Brain microvascular endothelial cell (primary cell): ENCODE measurements around the gene SMPDL3B.
A peak's percentile ranks its signal among the peaks of the same experiment; 100 is the strongest.

ENCODE experiments used
- DNase-seq: peaks from one replicate; pipeline ENCODE4 v3.0.0-alpha.2; 2020
- H3K27ac ChIP-seq: fragments of 250-450 bp; sonication (Bioruptor Pico); 2 replicates; pipeline ENCODE4 v1.5.1; 2020; ENCODE audit warnings: mild to moderate bottlenecking, moderate library complexity
- H3K27me3 ChIP-seq: fragments of 250-450 bp; sonication (Bioruptor Pico); replicated peaks from 2 replicates; pipeline ENCODE4 v1.5.1; 2020; ENCODE audit warnings: mild to moderate bottlenecking
- H3K36me3 ChIP-seq: fragments of 250-450 bp; sonication (Bioruptor Pico); replicated peaks from 2 replicates; pipeline ENCODE4 v1.5.1; 2020; ENCODE audit warnings: mild to moderate bottlenecking
- H3K4me3 ChIP-seq: 2 replicates; pipeline ENCODE4 v1.5.1; 2011; ENCODE audit warnings: low read depth, mild to moderate bottlenecking, control low read depth, low read length, moderate library complexity
- CTCF ChIP-seq: IDR thresholded peaks from 2 replicates; pipeline ENCODE4 v1.5.1; 2011; ENCODE audit warnings: low read depth, mild to moderate bottlenecking, moderate library complexity, low read length, control low read depth, inconsistent platforms; ENCODE audit errors: missing control alignments
- in situ Hi-C: cut with HindIII; loops from 2 replicates; pipeline ENCODE4 v1.10.0; 2017; ENCODE audit warnings: low sequenced_read_pairs, low pct_ligation_motif_present

The SMPDL3B gene, protein sequence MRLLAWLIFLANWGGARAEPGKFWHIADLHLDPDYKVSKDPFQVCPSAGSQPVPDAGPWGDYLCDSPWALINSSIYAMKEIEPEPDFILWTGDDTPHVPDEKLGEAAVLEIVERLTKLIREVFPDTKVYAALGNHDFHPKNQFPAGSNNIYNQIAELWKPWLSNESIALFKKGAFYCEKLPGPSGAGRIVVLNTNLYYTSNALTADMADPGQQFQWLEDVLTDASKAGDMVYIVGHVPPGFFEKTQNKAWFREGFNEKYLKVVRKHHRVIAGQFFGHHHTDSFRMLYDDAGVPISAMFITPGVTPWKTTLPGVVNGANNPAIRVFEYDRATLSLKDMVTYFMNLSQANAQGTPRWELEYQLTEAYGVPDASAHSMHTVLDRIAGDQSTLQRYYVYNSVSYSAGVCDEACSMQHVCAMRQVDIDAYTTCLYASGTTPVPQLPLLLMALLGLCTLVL

DNA sequence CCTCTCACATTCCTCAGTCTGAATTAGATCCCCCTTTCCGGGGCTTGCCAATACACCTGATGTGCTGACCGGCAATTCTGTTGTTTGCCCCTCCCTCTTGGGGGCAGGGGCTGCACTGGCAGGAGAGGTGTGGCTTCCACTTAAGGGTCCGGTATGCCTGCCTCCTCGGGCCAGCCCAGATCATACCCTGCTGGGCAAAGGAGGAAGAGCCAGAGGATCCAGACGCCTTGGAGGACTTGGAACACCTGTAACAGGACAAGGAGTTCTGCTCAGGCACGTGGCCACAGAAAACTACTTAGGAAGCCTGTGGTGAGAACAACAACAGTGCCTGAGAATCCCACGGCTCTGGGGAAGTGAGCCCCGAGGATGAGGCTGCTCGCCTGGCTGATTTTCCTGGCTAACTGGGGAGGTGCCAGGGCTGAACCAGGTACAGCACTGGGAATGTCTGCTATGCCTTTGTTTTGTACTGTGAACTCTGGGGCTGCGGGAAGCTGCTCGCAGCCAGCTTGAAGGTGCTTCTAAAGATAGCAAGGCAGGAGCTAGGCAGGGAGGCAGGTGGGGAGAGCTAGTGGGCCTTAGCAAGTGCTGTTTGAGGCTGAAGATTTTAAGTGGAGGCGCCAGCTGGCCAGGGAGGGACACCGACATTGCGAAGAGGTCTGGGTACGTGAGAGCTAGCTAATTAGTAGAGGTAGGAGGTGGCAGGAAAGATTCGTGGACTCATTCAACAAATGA is at the start of gene SMPDL3B:
Gene SMPDL3B, plus strand, starts transcription at position 183 of the 732 bp plus-strand sequence. Its CDS starts 184 bp downstream, at position 367.
- DNase-seq: no peak
- H3K27me3 ChIP-seq: no peaks in the 10 kb centered on the region
- TF ChIP-seq CTCF: peak; percentile 24
- H3K36me3 ChIP-seq: no peaks in the 10 kb centered on the region
- H3K4me3 ChIP-seq: no peak within 1 kb of the TSS
- in situ Hi-C loops: no loop called here
- no peak within 1 kb of the TSS for H3K27ac ChIP-seq

DNA sequence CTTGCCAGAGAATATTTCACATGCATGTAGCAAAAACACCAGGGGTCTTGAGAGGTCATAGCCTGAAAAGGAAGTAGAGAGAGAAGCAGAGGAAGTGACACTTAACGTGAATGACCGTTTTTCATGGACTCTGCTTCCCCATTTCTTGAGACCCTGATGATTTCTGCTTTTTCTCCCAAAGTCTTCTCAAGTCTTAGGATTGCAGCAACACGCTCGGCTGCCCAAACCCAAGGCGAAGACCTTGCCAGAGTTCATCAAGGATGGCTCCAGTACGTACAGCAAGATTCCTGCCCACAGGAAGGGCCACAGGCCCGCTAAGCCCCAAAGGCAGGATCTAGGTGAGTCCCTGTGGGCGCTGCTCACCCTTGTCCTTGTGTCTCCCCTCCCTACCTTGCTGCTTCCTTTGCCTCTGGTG is 49.7 kb upstream of the SMPDL3B start:
- Histone ChIP-seq H3K36me3 (no peaks in the 10 kb centered on the region), H3K4me3 (no peak overlapping the region), H3K27me3 (no peaks in the 10 kb centered on the region), H3K27ac (no peak overlapping the region)
- in situ Hi-C loops: no loop called here
- no peak for DNase-seq
- TF ChIP-seq CTCF: no peak

- TF ChIP-seq CTCF: no peak
- in situ Hi-C loops: no loop called here
- H3K36me3 ChIP-seq: peaks cover under 1% of the 10 kb centered on the region
- DNase-seq: no peak
- no peaks in the 10 kb centered on the region for H3K27me3 ChIP-seq
- H3K4me3 ChIP-seq: no peak overlapping the region
- no peak overlapping the region for H3K27ac ChIP-seq
Measured at GRCh38 chr1:27885621-27886352, 49.0 kb upstream of the SMPDL3B start.

- no peak overlapping the region for H3K27ac ChIP-seq
- H3K4me3 ChIP-seq: no peak overlapping the region
- H3K27me3 ChIP-seq: no peaks in the 10 kb centered on the region
Measured at GRCh38 chr1:27886353-27886679, 48.5 kb upstream of the SMPDL3B start.

DNA sequence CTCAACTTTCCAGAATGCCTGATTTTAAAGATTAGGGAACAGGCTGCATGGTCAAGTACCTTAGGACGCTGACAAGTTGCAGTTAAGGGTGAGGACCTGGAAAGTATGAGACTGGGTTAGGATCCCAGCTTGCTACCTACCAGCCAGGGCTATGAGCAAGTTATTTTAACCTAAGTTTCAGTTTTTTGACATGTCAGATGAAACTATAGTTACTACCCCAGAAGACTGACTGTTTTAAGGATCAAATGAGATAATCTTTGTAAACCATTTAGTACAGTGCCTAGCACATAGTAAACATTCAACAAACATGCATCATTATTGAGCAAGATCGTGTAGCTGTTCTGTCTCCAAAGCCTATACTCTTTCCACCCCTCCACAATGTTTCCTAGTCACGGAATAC is 48.1 kb upstream of the SMPDL3B start:
- Histone ChIP-seq H3K27ac (no peak overlapping the region), H3K4me3 (no peak overlapping the region), H3K27me3 (no peaks in the 10 kb centered on the region), H3K36me3 (peaks cover 7% of the 10 kb centered on the region)
- in situ Hi-C loops: no loop called here
- TF ChIP-seq CTCF: no peak
- no peak for DNase-seq

More at GRCh38 chr1:27886353-27886679, 48.5 kb upstream of the SMPDL3B start:
- TF ChIP-seq CTCF: no peak
- DNase-seq: no peak
- in situ Hi-C loops: no loop called here
- H3K36me3 ChIP-seq: peaks cover 3% of the 10 kb centered on the region
